IPS-NIHi7 (cell line): Measurements from ENCODE around the gene ASTN1.

Source experiments
- DNase-seq: peaks from one replicate; pipeline ENCODE4 v3.0.0; 2012; ENCODE audit warnings: mixed read lengths; ENCODE audit errors: extremely low spot score

ASTN1 gene

DNA sequence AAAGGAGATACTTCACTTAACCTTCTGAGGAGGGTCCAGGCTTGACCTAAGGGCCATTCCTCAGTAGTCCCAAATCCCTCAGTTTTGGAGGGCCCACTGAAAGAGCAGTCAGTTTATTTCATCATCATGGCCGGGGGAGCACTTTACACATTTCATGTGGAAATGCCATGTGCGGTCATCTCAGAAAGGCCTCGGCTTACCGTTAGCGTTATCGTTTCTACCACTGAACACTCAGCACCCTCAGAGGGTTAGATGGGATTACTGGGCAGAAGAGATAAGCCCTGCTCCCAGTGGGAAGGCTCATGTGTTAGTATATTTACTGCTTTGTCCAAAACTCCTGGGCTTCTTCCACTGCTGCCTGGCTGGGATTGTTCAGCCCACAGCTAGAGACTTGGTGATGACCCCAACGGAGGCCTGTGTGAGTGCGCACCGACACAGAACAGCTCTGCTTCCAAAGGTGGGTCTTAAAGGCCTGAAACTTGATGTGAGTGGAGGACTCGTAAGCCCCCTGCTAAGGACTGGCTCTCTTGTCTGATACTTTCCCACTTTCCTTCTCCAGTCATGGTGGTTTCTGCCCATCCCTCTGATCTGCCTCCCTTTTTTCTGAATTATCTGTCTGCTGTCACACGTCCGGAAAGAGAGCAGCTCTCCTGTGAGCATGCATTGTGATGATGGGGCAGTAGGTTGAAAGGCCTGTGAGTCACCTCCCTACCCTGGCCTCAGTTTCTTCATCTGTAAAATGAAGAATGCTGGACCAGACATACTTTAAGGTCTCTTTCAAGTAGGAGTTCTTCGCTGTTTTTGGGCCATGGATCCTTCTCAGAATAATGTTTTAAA lies 284.5 kb downstream of the ASTN1 start:
- no peak for DNase-seq

DNA sequence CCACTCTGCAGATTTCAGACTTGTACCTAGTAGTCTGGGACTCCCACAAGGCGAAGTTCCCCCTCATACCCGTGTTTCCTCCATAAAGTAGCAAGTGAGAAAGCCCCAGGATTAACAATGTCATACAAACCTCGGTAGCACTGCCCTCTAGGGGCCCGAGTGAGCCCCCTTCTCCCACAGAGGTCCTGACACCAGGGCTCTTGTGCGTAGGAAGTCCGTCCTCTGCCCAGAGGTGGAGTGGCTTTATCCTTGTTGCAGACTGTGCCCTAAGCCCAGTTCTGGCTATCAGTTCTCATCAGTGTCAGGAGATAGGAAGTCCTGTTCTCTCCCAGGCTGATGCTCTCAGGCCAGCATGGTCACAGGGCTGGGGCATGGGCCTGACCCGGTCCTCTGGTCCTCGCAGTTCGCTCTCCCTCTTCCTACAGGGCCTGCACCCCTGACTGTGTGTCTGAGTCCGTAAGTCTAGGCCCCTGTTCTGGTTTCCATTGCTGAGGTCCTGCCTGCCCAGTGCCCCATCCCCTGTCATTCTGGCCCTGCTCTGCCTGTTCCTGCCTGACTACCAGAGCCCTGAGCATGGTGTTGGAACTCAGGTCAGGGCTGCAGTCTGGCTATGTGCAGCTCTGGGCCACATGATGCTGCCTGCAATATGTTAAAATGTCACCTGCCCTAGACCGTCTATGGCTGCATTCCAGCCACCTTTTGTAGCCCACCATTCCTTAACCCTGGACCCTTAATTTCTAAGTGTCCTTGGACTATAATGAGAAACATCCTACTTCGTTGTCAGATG lies 285.6 kb downstream of the ASTN1 start:
- peak; percentile 64 for DNase-seq

- DNase-seq = no peak
These were observed 287.0 kb downstream of the ASTN1 start for GRCh38 chr1:176877557-176877956.

DNA sequence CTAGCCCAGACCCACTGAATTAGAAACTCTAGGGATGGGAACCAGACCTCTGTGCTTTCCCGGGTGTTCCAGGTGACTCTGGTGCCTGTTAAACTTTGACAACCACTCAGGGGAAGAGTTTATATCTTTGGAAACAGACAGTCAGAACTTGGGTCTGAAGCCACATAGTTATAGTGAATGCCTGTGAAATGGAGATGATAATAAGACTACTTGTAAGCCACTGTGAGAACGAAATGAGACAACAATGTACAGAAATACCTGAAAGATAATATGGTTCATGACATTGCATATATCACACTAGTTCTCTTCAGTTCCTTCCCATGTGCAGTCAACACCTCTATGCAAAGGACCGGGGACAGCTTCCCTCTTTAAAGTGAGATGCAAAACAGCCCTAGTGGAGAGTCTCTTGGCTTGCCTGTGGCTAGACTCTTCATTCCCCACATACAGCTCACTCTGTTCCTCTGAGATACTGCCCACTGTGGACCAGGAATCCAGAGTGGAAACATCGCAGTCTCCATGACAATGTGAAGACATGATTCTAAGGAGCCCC lies 287.5 kb downstream of the ASTN1 start:
- DNase-seq = no peak

- no peak for DNase-seq
These were observed 294.9 kb downstream of the ASTN1 start for GRCh38 chr1:176869577-176869976.

GRCh38 chr1:176866011-176866714 lies 298.3 kb downstream of the ASTN1 start:
- no peak for DNase-seq

DNA sequence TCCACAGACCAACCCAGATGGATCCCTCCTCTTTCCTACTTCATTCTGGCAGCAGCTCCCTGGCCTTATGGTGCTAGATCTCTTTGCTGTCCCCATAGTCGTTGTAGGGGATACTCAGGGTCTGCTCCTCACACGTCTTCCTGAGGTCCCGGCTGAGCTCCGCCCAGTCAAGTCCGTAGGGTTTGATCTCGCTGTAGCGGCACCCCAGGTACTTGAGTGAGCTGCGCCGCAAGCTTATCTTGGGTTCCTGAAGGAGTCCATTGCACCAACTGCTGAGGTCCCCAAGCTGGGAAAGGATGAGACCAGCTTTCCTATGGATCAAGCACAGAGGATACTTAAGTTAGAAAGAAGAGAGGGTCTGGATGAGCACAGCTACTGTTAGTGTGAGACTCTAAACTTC lies 300.3 kb downstream of the ASTN1 start:
- DNase-seq = no peak

DNA sequence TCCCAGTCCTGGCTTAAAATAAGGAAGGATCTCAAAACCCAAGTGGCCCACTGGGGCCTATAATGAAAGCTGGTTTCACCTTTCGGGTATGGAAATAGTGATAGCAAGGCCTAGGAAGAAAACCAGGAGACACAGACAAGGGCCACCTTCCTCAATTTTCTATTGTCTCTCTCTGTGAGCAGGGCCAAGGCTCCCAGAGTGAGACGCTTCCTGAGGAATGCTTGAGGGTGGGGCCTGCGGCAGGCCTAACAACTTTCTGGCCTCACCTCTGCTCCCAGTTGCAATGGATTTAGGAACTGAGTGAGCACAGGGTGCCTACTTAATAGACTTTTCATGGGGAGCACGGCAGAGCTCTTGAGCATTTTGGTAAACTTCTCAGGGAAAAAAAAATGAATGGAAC lies 300.9 kb downstream of the ASTN1 start:
- DNase-seq = peak; percentile 22

- no peak for DNase-seq
These were observed 306.0 kb downstream of the ASTN1 start for GRCh38 chr1:176858433-176858916.

GRCh38 chr1:176857632-176858031 lies 306.9 kb downstream of the ASTN1 start:
- no peak for DNase-seq

DNA sequence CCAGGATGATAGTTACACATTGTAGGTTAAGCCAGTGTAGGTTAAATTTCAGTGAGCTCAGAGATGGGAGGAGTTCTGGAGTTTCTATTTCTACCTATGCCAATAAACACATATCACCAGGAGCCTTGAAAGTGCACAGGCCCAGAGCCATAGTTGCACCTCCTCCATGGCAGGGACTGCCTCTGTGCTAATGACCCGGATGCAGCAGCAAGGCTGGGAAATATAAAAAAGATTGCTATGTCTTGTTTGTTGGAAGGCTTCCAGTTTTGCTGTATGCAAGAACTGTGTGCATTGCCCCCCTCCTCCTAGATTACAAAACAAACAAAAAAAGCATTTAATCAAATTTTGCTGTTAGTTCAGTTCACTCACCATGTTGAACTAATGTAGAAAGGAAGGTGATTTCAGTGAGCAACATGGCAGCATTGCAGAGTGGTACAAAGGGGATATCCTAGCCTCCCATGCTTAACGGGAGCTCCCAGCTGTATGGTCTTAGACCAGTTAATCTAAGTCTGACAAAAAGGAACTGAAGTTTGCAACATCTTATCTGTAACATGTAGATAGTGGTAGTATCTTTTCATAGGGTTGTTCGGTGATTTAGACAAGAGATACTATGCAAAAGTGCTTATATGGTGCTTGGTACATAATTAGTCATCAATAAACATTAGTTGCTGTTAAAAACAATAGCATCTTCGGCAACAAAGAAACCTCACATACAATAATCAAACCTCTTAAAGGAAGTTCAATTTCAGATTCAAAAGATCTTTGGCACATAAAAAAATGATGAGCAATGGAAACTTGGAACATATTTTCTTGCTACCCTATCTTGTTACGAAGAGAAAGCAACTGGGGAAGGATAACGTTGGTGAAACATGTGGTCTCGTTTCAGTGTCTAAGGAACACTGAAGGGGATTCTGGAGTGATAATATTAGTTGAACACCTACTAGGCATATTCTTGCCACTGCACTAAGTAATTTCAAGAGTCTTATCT lies 309.5 kb downstream of the ASTN1 start:
- no peak for DNase-seq

- no peak for DNase-seq
These were observed 310.4 kb downstream of the ASTN1 start for GRCh38 chr1:176854121-176854520.

GRCh38 chr1:176853503-176853902 lies 311.0 kb downstream of the ASTN1 start:
- no peak for DNase-seq

- DNase-seq = no peak
These were observed 312.4 kb downstream of the ASTN1 start for GRCh38 chr1:176852124-176852523.

DNA sequence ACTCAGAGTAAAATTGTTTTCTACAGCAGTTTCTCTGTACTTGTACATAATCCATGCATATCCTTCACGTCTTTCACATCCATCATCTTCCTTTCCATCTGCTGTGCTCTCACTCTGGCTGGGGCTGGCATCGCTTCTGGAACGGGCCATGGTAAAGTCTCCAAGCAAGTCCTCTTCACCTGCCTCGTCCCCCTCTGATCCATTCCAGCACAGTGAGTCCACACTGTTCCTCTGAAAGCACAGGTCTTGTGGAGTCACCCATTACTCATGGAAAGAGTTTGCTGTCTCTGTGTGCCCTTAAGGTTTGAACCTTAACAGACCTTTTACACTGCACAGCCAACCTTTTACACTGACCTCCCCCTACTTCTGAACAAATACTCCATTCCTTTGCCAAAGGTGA lies 313.6 kb downstream of the ASTN1 start:
- DNase-seq = no peak

DNA sequence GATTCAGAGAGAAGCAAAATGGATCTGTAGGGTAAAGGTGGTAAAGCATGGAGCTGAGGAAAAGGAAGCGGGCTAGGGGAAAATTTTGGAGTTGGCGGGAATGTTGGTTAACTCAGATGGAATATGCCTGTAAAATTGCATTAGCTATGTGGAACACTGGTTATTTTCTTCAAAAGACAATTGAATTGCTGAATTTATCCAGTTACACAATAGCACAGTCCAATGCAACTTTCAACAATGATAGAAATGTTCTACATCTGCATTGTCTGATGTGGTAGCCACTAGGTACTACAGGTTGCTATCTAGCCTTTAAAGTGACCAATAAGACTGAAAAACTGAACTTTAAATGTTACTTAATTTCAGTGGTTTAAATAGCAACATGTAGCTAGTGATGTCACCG lies 315.2 kb downstream of the ASTN1 start:
- DNase-seq = no peak

GRCh38 chr1:176847052-176847451 lies 317.5 kb downstream of the ASTN1 start:
- DNase-seq = no peak

DNA sequence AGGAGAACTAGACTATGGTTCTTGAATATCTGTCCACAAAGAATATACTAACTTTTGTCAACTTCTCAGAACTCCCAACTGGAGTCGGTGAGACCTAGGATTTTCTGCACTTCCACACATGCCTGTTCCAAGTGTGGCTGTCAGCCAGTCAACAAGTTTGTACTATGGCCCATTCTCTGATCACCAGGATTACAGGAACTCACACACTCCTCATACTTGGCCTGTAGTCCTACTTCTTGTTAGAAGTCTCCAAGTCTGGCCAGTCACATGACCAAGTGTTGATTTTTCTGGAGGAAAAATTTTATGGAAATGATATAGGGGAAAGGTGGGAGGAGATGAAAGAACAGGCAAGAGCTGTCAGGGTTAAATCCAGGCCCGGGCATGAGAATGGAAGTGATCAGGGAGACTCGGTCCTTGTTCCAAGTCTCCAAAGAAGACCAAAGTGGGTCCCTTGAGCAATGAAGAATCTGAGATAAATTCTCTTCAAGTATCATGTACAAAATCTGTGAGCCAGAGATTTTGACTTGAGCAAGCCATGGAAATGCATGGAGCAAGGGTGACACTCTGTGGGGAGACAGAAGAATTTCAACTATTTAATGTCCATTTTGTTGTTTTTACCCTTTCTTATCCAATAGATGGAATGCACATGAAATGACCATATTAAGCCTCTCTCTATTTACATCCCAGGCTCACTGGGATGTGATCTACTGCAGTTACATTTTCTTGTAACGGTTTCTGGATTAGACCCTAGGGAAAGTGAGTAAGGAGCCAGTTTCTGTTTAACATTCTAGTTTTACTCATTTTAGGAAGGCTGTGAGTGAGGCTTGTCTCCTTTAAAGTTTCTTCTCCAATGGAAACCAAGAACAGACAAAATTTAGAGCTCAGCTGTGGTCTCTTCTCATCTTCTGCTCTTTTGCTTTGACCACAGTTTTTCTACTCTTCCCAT lies 320.9 kb downstream of the ASTN1 start:
- peak; percentile 57 for DNase-seq

GRCh38 chr1:176841238-176841637 lies 323.3 kb downstream of the ASTN1 start:
- DNase-seq = no peak

- DNase-seq = no peak
These were observed 325.3 kb downstream of the ASTN1 start for GRCh38 chr1:176839216-176839615.
